HepG2 (cell line): ENCODE measurements around the gene HNRNPUL1. TPM values are rescaled to one million over a fixed set of nuclear protein-coding genes. Genes with fewer than 3 reads are reported as not detected.

Source experiments
- ATAC-seq: fragments of 200-7000 bp; cut with Tn5 transposase; 3 replicates; pipeline ENCODE4 v1.9.1; 2020; ENCODE audit warnings: mild to moderate bottlenecking, moderate library complexity
- BruUV-seq: library from RNA; stranded (reverse); fragments of 400-500 nt; replicated peaks from 2 replicates; lab custom pipeline; 2021; lab: Mats Ljungman, UMichigan
- CTCF ChIA-PET: fragments of 300-600 bp; formaldehyde crosslinking; extraction: SDS; loops from one replicate; lab custom pipeline; 2021; ENCODE audit warnings: low total read pairs, inconsistent platforms, low intra/inter-chr PET ratio; lab: Yijun Ruan, JAX
- POLR2A ChIA-PET: fragments of 350-600 bp; sonication (Branson Sonifier 250); formaldehyde crosslinking; loops from one replicate; lab custom pipeline; 2020; ENCODE audit warnings: antibody characterized with exemption, inconsistent platforms; lab: Yijun Ruan, JAX
- DNase-seq: peaks from one replicate; pipeline ENCODE4 v3.0.0-alpha.2; 2015; ENCODE audit warnings: low spot score
- FAIRE-seq: peaks from 3 replicates; lab custom pipeline; 2011; peaks lifted over from hg19 to GRCh38; lab: Jason Lieb, UNC
- H2AFZ ChIP-seq: one replicate; pipeline ENCODE4 v1.6.1; 2011; ENCODE audit warnings: low read length, inconsistent platforms
- H3K27ac ChIP-seq: fragments of 300-600 bp; 3 replicates; pipeline ENCODE4 v1.8.0; 2011; ENCODE audit warnings: mixed run types, mild to moderate bottlenecking, mixed read lengths, low read length, inconsistent platforms; ENCODE audit not compliant: insufficient read depth; ENCODE audit errors: extremely low read length
- H3K27me3 ChIP-seq, 2 experiments: fragments of 200-600 bp in 1 of 2; 2 replicates in 1 of 2; 3 replicates in 1 of 2; pipeline versions ENCODE4 v1.6.0 to v1.8.0; 2011; ENCODE audit warnings: low read length in 2 of 2, mild to moderate bottlenecking in 2 of 2, moderate library complexity in 2 of 2, inconsistent platforms in 1 of 2; ENCODE audit not compliant: insufficient read depth in 2 of 2, control insufficient read depth in 1 of 2
- H3K36me3 ChIP-seq, 2 experiments: fragments of 200-600 bp in 1 of 2; replicated peaks in 1 of 2; 2 replicates in 1 of 2; 3 replicates in 1 of 2; pipeline versions ENCODE4 v1.5.1 to v1.8.0; 2011; ENCODE audit warnings: low read length in 2 of 2, inconsistent platforms in 1 of 2; ENCODE audit not compliant: insufficient read depth in 2 of 2, control insufficient read depth in 1 of 2
- H3K4me1 ChIP-seq: 2 replicates; pipeline ENCODE4 v1.5.1; 2012; ENCODE audit warnings: low read length, inconsistent platforms; ENCODE audit not compliant: insufficient read depth
- H3K4me2 ChIP-seq: 2 replicates; pipeline ENCODE4 v1.6.0; 2011; ENCODE audit warnings: low read depth, low read length, inconsistent platforms
- H3K4me3 ChIP-seq, 3 experiments: fragments of 200-600 bp in 1 of 3; sonication (generic), shearing (Covaris generic) in 1 of 3; replicated peaks in 1 of 3; 2 replicates each; pipeline ENCODE4 v1.5.1; 2011 to 2016; ENCODE audit warnings: low read length in 3 of 3, inconsistent platforms in 2 of 3, low read depth in 2 of 3, mild to moderate bottlenecking in 2 of 3, control low read depth in 1 of 3, mixed read lengths in 1 of 3; ENCODE audit not compliant: insufficient read depth in 1 of 3
- H3K79me2 ChIP-seq: one replicate; pipeline ENCODE4 v1.6.1; 2011; ENCODE audit warnings: low read length, inconsistent platforms; ENCODE audit not compliant: insufficient read depth
- H3K9ac ChIP-seq: 2 replicates; pipeline ENCODE4 v1.6.0; 2011; ENCODE audit warnings: mild to moderate bottlenecking, low read depth, low read length, inconsistent platforms; ENCODE audit not compliant: insufficient read depth
- H3K9me3 ChIP-seq: 2 replicates; pipeline ENCODE4 v1.5.1; 2012; ENCODE audit warnings: mild to moderate bottlenecking, low read length
- H4K20me1 ChIP-seq: 2 replicates; pipeline ENCODE4 v1.6.0; 2011; ENCODE audit warnings: inconsistent platforms, mild to moderate bottlenecking, low read length, moderate library complexity; ENCODE audit not compliant: insufficient read depth
- ATRX ChIP-seq: sonication (generic); formaldehyde crosslinking; IDR thresholded peaks from 2 replicates; pipeline ENCODE4 v1.4.0; 2020; ENCODE audit warnings: missing genetic modification reagents, borderline replicate concordance
- CENPBD1 ChIP-seq: sonication (generic); formaldehyde crosslinking; IDR thresholded peaks from 2 replicates; pipeline ENCODE4 v1.8.0; 2022; ENCODE audit warnings: missing genetic modification reagents, low read depth, mild to moderate bottlenecking, borderline replicate concordance
- LCORL ChIP-seq, 2 experiments: fragments of 450-650 bp in 1 of 2; sonication (generic) in 1 of 2; formaldehyde crosslinking in 1 of 2; IDR thresholded peaks; 2 replicates each; pipeline versions ENCODE4 v1.5.0 to v1.6.1; 2017 to 2020; ENCODE audit warnings: antibody characterized with exemption in 1 of 2, missing genetic modification reagents in 1 of 2
- LRRFIP1 ChIP-seq: sonication (generic); formaldehyde crosslinking; conservative IDR thresholded peaks from 2 replicates; pipeline ENCODE4 v1.4.0; 2020; ENCODE audit warnings: missing genetic modification reagents
- NFIC ChIP-seq: IDR thresholded peaks from 2 replicates; pipeline ENCODE4 v1.6.1; 2012; ENCODE audit warnings: mild to moderate bottlenecking, low read length, inconsistent platforms
- SIN3B ChIP-seq: fragments of 150-350 bp; IDR thresholded peaks from 2 replicates; pipeline ENCODE4 v1.6.1; 2014; ENCODE audit warnings: low read length
- SP5 ChIP-seq: IDR thresholded peaks from 2 replicates; pipeline ENCODE4 v1.6.1; 2016; ENCODE audit warnings: low read depth, borderline replicate concordance
- SPEN ChIP-seq: sonication (generic); formaldehyde crosslinking; IDR thresholded peaks from 2 replicates; pipeline ENCODE4 v1.5.1; 2020; ENCODE audit warnings: low read depth, mild to moderate bottlenecking, missing genetic modification reagents
- SUZ12 ChIP-seq: fragments of 150-350 bp; IDR thresholded peaks from 2 replicates; pipeline ENCODE4 v1.6.1; 2014; ENCODE audit warnings: low read depth, low read length
- THYN1 ChIP-seq: sonication (generic); formaldehyde crosslinking; IDR thresholded peaks from 2 replicates; pipeline ENCODE4 v1.8.1; 2023; ENCODE audit warnings: low read depth, mild to moderate bottlenecking, moderate library complexity, missing genetic modification reagents, borderline replicate concordance
- ZNF354B ChIP-seq: sonication (generic); formaldehyde crosslinking; IDR thresholded peaks from 2 replicates; pipeline ENCODE4 v1.8.0; 2022; ENCODE audit warnings: mild to moderate bottlenecking, missing genetic modification reagents
- ZNF430 ChIP-seq: sonication (generic); formaldehyde crosslinking; IDR thresholded peaks from 2 replicates; pipeline ENCODE4 v1.9.0; 2021; ENCODE audit warnings: mild to moderate bottlenecking, missing genetic modification reagents
- ZNF431 ChIP-seq: sonication (generic); formaldehyde crosslinking; IDR thresholded peaks from 2 replicates; pipeline ENCODE4 v1.9.0; 2022; ENCODE audit warnings: missing genetic modification reagents, low read depth, mild to moderate bottlenecking, borderline replicate concordance
- ZNF547 ChIP-seq: sonication (generic); formaldehyde crosslinking; IDR thresholded peaks from 2 replicates; pipeline ENCODE4 v1.5.1; 2020; ENCODE audit warnings: mild to moderate bottlenecking, missing genetic modification reagents
- WGBS: methylation state at CpG from one replicate; pipeline ENCODE4 v1.1.6; 2017; ENCODE audit warnings: low lambda C conversion rate; 5-methylcytosine and 5-hydroxymethylcytosine counted together
- in situ Hi-C: cut with HindIII; loops from 2 replicates; pipeline ENCODE4 v1.10.0; 2017; ENCODE audit warnings: low pct_unique_long_range_greater_than_20kb; ENCODE audit not compliant: extremely low pct_ligation_motif_present
- intact Hi-C: fragments of 100-400 bp; cut with micrococcal nuclease; formaldehyde crosslinking; loops from one replicate; pipeline ENCODE4 v1.10.0; 2022; ENCODE audit not compliant: unreplicated experiment
- polyA plus RNA-seq, 8 experiments: library from polyadenylated mRNA; depleted of rRNA in 3 of 8; stranded (reverse) in 7 of 8; unstranded in 1 of 8; fragments of >200 nt; fragmentation: Illumina TruSeq in 4 of 8; extraction: Trizol in 4 of 8; gene quantifications; 2 replicates each; pipeline versions ENCODE4 v1.2.1 to v1.2.3, GENCODE V29; 2011 to 2016; ENCODE audit warnings: low read depth in 4 of 8, missing spikeins in 1 of 8, mixed read lengths in 1 of 8; ENCODE audit not compliant: insufficient read depth in 1 of 8
- total RNA-seq, 5 experiments: library from RNA; depleted of rRNA; stranded (reverse); fragments of >200 nt; fragmentation: Illumina TruSeq; extraction: Trizol; gene quantifications; 2 replicates each; pipeline ENCODE4 v1.2.3, GENCODE V29; 2016; ENCODE audit warnings: low read depth in 1 of 5

Gene HNRNPUL1
- total and polyA plus RNA-seq, 2 of the 13 experiments (the other 11 are each of a cell fraction or from before 2014, with no cell fraction given): 30.9 to 81.7 TPM

- H3K36me3 ChIP-seq: no peaks in the 10 kb centered on the region
- no peak overlapping the region for H3K9ac ChIP-seq
- H3K79me2 ChIP-seq: no peaks in the 10 kb centered on the region
- ATAC-seq: peak; percentile 69
- DNase-seq: no peak
- no peak overlapping the region for H3K4me2 ChIP-seq
- BruUV-seq: no TSS peak
- no peaks in the 10 kb centered on the region for H4K20me1 ChIP-seq
- no peaks in the 10 kb centered on the region for H3K9me3 ChIP-seq
- FAIRE-seq: no peak
- ChIA-PET CTCF (no interaction called here), POLR2A (interaction anchor here (1.1 to 1.8 kb wide), 2 partner anchors 15 to 23 kb away, joined by 4 to 7 read pairs; partner anchors contain the start of gene HNRNPUL1)
- H3K27ac ChIP-seq: no peak overlapping the region
- in situ Hi-C loops: no loop called here
- H2AFZ ChIP-seq: no peak overlapping the region
- TF ChIP-seq SUZ12 (no peak), ZNF431 (no peak), NFIC (no peak), SIN3B (no peak)
- no peaks in the 10 kb centered on the region for H3K27me3 ChIP-seq
- intact Hi-C loops: no loop called here
- no peaks in the 10 kb centered on the region for H3K4me1 ChIP-seq
- WGBS: 92% methylated on average over 4 of the region's 4 CpGs
- no peak overlapping the region for H3K4me3 ChIP-seq
Observed at GRCh38 chr19:41248895-41249294, 15.3 kb upstream of the HNRNPUL1 start.

GRCh38 chr19:41249707-41250423 lies 14.3 kb upstream of the HNRNPUL1 start:
- POLR2A ChIA-PET: interaction anchor here (1.1 to 1.8 kb wide), 2 partner anchors 14 to 24 kb away, joined by 4 to 7 read pairs; partner anchors contain the start of gene HNRNPUL1
- DNase-seq: no peak
- Histone ChIP-seq H3K4me1 (no peaks in the 10 kb centered on the region), H3K9me3 (no peaks in the 10 kb centered on the region), H3K4me2 (no peak overlapping the region), H3K36me3 (no peaks in the 10 kb centered on the region), H3K79me2 (no peaks in the 10 kb centered on the region), H3K27me3 (no peaks in the 10 kb centered on the region), H3K4me3 (no peak overlapping the region), H3K9ac (no peak overlapping the region), H2AFZ (no peak overlapping the region), H4K20me1 (no peaks in the 10 kb centered on the region), H3K27ac (no peak overlapping the region)
- intact Hi-C loops (no loop called here), in situ Hi-C loops (no loop called here)
- CTCF ChIA-PET: no interaction called here
- ATAC-seq: no peak
- no TSS peak for BruUV-seq
- 89% methylated on average over 9 of the region's 9 CpGs for WGBS
- FAIRE-seq: no peak
- no peak for TF ChIP-seq ZNF354B (CRISPR knock-in tag)
- no peak for TF ChIP-seq SPEN (CRISPR knock-in tag)
- TF ChIP-seq SP5 (CRISPR knock-in tag): no peak
- TF ChIP-seq ZNF430 (CRISPR knock-in tag): no peak
- TF ChIP-seq THYN1: no peak
- no peak for TF ChIP-seq LCORL (IDR thresholded peaks at IDR 0.05)
- TF ChIP-seq LCORL (CRISPR knock-in tag; IDR thresholded peaks at IDR 0.05): no peak
- TF ChIP-seq LRRFIP1 (CRISPR knock-in tag): no peak
- no peak for TF ChIP-seq ZNF547 (CRISPR knock-in tag)
- TF ChIP-seq ATRX (CRISPR knock-in tag): no peak
- TF ChIP-seq CENPBD1 (CRISPR knock-in tag): no peak
